Osteoblast (primary cell): Measurements from ENCODE around the gene SPEN. TPM values are rescaled to one million over a fixed set of nuclear protein-coding genes. Genes with fewer than 3 reads are reported as not detected.
A peak's percentile ranks its signal among the peaks of the same experiment; 100 is the strongest.

ENCODE experiments used
- DNase-seq: peaks from one replicate; pipeline ENCODE4 v3.0.0; 2011; ENCODE audit warnings: low spot score, mixed read lengths; ENCODE audit not compliant: insufficient read length; ENCODE audit errors: missing footprints
- H2AFZ ChIP-seq: 2 replicates; pipeline ENCODE4 v1.6.0; 2011; ENCODE audit warnings: mild to moderate bottlenecking, low read length
- H3K27ac ChIP-seq: 2 replicates; pipeline ENCODE4 v1.5.1; 2011; ENCODE audit warnings: mild to moderate bottlenecking, low read depth, low read length, moderate library complexity
- H3K27me3 ChIP-seq: 2 replicates; pipeline ENCODE4 v1.6.0; 2012; ENCODE audit warnings: mild to moderate bottlenecking, control low read depth, inconsistent platforms, low read length, moderate library complexity; ENCODE audit not compliant: insufficient read depth
- H3K36me3 ChIP-seq: 2 replicates; pipeline ENCODE4 v1.5.1; 2011; ENCODE audit warnings: mild to moderate bottlenecking, low read length, control low read depth, moderate library complexity; ENCODE audit not compliant: insufficient read depth
- H3K4me1 ChIP-seq: 2 replicates; pipeline ENCODE4 v1.5.1; 2011; ENCODE audit warnings: mild to moderate bottlenecking, low read length, control low read depth, moderate library complexity; ENCODE audit not compliant: insufficient read depth
- H3K4me2 ChIP-seq: 2 replicates; pipeline ENCODE4 v1.6.0; 2011; ENCODE audit warnings: mild to moderate bottlenecking, low read length; ENCODE audit not compliant: insufficient read depth
- H3K4me3 ChIP-seq: fragments of 200-600 bp; sonication (generic); 3 replicates; pipeline ENCODE4 v1.5.1; 2012; ENCODE audit warnings: mild to moderate bottlenecking, low read length, inconsistent platforms; ENCODE audit not compliant: insufficient read depth
- H3K79me2 ChIP-seq: 2 replicates; pipeline ENCODE4 v1.6.0; 2012; ENCODE audit warnings: mild to moderate bottlenecking, low read length, control low read depth, inconsistent platforms; ENCODE audit not compliant: insufficient read depth
- H3K9me3 ChIP-seq: 2 replicates; pipeline ENCODE4 v1.5.1; 2011; ENCODE audit warnings: low read depth, low read length, control low read depth
- H4K20me1 ChIP-seq: 2 replicates; pipeline ENCODE4 v1.6.0; 2012; ENCODE audit warnings: mild to moderate bottlenecking, low read length, control low read depth; ENCODE audit not compliant: insufficient read depth
- total RNA-seq: library from RNA; depleted of rRNA; stranded (reverse); fragments of >200 nt; gene quantifications from 2 replicates; pipeline ENCODE4 v1.2.3, GENCODE V29; 2012
- TF ChIP-seq, protein P1 (sequence below): IDR thresholded peaks from 2 replicates; pipeline ENCODE4 v1.5.1; 2011; ENCODE audit warnings: mild to moderate bottlenecking, low read depth, low read length, moderate library complexity; ENCODE audit errors: extremely low read depth

Gene SPEN
- total RNA-seq, 1 donor: 21.0 TPM

DNA sequence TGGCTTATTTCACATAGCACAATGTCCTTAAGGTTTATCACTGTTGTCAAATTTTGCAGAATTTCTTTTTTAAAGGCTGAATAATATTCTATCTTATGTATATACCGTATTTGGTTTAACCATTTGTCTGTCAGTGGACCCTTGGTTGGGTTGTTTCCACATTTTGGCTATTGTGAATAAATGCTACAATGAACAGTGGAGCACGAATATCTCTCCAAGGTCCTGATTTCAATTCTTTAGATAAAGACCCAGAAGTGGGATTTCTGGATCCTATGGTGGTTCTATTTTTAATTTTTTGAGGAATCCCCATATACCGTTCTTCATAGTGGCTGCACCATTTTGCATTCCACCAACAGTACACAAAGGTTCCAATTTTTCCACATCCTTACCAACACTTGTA lies 134.2 kb downstream of the SPEN start:
- no peak for DNase-seq
- Histone ChIP-seq H3K27ac (no peak overlapping the region), H4K20me1 (no peaks in the 10 kb centered on the region), H3K27me3 (no peaks in the 10 kb centered on the region), H3K4me1 (no peaks in the 10 kb centered on the region), H3K4me2 (no peak overlapping the region), H2AFZ (no peak overlapping the region), H3K9me3 (no peaks in the 10 kb centered on the region), H3K4me3 (no peak overlapping the region), H3K79me2 (no peaks in the 10 kb centered on the region), H3K36me3 (no peaks in the 10 kb centered on the region)
- TF ChIP-seq, protein P1, sequence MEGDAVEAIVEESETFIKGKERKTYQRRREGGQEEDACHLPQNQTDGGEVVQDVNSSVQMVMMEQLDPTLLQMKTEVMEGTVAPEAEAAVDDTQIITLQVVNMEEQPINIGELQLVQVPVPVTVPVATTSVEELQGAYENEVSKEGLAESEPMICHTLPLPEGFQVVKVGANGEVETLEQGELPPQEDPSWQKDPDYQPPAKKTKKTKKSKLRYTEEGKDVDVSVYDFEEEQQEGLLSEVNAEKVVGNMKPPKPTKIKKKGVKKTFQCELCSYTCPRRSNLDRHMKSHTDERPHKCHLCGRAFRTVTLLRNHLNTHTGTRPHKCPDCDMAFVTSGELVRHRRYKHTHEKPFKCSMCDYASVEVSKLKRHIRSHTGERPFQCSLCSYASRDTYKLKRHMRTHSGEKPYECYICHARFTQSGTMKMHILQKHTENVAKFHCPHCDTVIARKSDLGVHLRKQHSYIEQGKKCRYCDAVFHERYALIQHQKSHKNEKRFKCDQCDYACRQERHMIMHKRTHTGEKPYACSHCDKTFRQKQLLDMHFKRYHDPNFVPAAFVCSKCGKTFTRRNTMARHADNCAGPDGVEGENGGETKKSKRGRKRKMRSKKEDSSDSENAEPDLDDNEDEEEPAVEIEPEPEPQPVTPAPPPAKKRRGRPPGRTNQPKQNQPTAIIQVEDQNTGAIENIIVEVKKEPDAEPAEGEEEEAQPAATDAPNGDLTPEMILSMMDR: no peak

DNA sequence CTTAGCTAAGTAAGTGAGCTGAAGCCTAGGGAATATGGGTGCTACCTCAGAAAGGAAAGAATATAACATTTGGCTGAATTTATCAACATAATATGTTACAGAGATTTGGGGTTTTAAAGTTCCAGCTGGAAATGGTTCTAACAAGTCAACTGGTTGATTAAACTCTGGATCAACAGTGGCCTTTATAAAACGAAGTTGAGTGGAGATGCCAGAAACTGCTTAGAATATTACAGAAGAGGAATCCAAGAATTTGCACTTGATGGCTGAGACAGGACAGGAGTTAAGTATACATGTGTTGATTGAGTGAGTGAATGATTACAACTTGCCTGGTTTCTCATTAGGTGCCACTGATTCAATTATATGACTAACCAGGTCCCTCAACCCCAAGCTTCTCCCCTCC lies 135.8 kb downstream of the SPEN start:
- Histone ChIP-seq H3K4me1 (no peaks in the 10 kb centered on the region), H3K79me2 (no peaks in the 10 kb centered on the region), H4K20me1 (no peaks in the 10 kb centered on the region), H3K4me3 (no peak overlapping the region), H3K36me3 (no peaks in the 10 kb centered on the region), H2AFZ (no peak overlapping the region), H3K27me3 (no peaks in the 10 kb centered on the region), H3K4me2 (no peak overlapping the region), H3K27ac (no peak overlapping the region), H3K9me3 (no peaks in the 10 kb centered on the region)
- TF ChIP-seq, protein P1: no peak
- DNase-seq: peak; percentile 22

DNA sequence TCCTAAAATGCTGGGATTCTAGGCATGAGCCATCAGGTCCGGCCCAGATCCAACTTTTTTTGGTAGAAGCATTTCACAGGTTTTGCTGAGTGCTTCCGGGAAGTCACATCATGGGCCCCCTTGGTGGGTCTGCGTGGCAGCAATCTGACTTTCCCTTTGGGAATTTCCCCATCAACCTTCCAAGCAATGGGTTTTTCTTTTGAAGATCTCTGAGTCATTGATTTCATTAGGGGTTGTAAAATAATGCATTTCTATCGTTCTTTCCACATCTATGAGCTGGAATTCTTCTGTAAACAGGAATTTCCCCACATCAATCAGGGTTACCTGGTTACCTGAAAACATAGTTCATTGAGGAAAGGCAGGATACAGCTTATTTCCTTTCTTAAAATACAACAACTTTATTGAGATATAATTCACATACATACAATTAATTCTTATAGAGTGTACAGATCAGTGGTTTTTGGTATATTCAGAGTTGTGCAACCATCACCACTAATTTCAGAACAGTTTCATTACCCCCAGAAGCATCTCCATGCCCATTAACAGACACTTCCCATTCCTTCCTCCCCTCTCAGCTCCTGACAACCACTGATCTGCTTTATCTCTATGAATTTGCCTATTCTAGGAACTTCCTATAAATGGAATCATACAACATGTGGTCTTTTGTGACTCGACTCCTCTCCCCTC lies 138.2 kb downstream of the SPEN start:
- DNase-seq: peak; percentile 53
- H3K4me1 ChIP-seq: no peaks in the 10 kb centered on the region
- no peaks in the 10 kb centered on the region for H3K9me3 ChIP-seq
- TF ChIP-seq, protein P1: no peak
- H3K4me3 ChIP-seq: no peak overlapping the region
- no peaks in the 10 kb centered on the region for H4K20me1 ChIP-seq
- no peaks in the 10 kb centered on the region for H3K27me3 ChIP-seq
- no peak overlapping the region for H2AFZ ChIP-seq
- H3K79me2 ChIP-seq: no peaks in the 10 kb centered on the region
- no peaks in the 10 kb centered on the region for H3K36me3 ChIP-seq
- H3K27ac ChIP-seq: no peak overlapping the region
- no peak overlapping the region for H3K4me2 ChIP-seq

DNA sequence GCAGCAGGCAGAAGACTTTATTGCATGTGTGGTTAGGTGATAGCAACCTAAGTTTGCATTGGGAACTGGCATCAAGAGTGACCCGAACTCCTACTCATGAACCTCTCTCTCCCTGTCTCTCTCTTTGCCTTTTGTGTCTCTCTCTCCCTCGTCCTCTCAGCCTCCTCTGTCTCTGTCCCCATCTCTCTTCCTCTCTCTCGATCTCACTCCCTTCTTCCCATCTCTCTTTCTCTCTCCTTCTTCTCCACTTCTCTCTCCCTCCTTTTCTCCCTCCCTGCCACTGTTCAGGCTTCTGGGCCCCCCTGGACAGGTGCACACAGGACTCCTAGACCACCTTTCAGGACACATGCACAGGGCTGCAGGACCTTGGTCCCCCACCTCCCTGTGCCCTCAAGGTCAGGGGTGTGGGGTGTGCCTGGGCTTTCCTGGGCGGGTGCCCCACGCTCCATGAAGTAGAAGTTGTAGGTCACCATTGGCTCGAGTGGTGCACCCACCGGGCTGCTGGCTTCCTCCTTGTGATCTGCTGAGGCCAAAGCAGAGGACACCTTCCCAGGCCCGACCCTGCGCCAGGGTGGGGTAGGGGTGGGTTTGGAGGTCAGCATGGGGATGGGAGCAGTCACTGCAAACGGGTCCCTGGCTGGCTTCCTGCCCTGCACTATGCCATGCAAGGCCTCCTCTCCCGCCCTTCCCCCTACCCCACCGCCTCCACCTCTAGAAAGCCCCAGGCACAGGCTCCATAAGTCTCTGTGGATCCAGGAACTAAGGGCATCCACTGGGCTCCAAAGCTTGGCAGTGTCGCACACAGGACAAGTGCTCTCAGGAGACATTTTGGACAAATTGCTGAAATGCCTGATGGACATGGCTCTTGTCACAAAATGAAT lies 141.6 kb downstream of the SPEN start:
- no peak overlapping the region for H2AFZ ChIP-seq
- TF ChIP-seq, protein P1: no peak
- no peaks in the 10 kb centered on the region for H3K36me3 ChIP-seq
- no peaks in the 10 kb centered on the region for H4K20me1 ChIP-seq
- H3K27me3 ChIP-seq: no peaks in the 10 kb centered on the region
- no peaks in the 10 kb centered on the region for H3K9me3 ChIP-seq
- H3K4me1 ChIP-seq: no peaks in the 10 kb centered on the region
- H3K79me2 ChIP-seq: no peaks in the 10 kb centered on the region
- H3K4me3 ChIP-seq: no peak overlapping the region
- no peak overlapping the region for H3K27ac ChIP-seq
- no peak overlapping the region for H3K4me2 ChIP-seq
- DNase-seq: no peak
